Measurements from ENCODE around the gene SEMA3A. TPM values are rescaled to one million over a fixed set of nuclear protein-coding genes. Genes with fewer than 3 reads are reported as not detected.
"Not testable (repeated sequence)": the region's sequence is repeated elsewhere in the genome, so short reads cannot be mapped to it uniquely, and the experiment has no call there.

The SEMA3A gene
- 43.3 TPM for total RNA-seq (2021; ENCODE audit: unreplicated experiment)
- 16.7 TPM for polyA plus RNA-seq (2012; ENCODE audit: insufficient read length)
- percentile 86 among the genes with signal in this experiment for Bru-seq, nascent RNA
- BruChase-seq, experiment 1, labeled RNA remaining after a 2-hour chase: percentile 61 among the genes with signal in this experiment
- BruChase-seq, experiment 2, labeled RNA remaining after a 6-hour chase: percentile 71 among the genes with signal in this experiment
- long read RNA-seq, full-length matches to known transcripts: 46 of 72 reads
- long read RNA-seq, partial matches to known transcripts: 8 of 72 reads
- long read RNA-seq, other reads (novel, unspliced or antisense): 18 of 72 reads

GRCh38 chr7:84194484-84195271 is at the start of gene SEMA3A:
SEMA3A (minus strand) TSS chr7:84194789; CDS start chr7:84194586, 203 bp downstream.
- no peaks in the 10 kb centered on the region for H3K9me3 ChIP-seq (ENCODE audit: control insufficient read depth, insufficient read depth, low read depth, low read length)
- no peaks in the 10 kb centered on the region for H3K27me3 ChIP-seq (ENCODE audit: control insufficient read depth, insufficient read depth, low read length)
- no peaks in the 10 kb centered on the region for H3K36me3 ChIP-seq (ENCODE audit: control insufficient read depth, insufficient read depth, low read length)
- TF ChIP-seq REST (IDR thresholded peaks at IDR 0.05; ENCODE audit: insufficient read depth in 1 of 2, low read depth in 2 of 2, low read length in 1 of 2) (no peak), SIN3A (IDR thresholded peaks at IDR 0.05; ENCODE audit: borderline replicate concordance, insufficient read depth, low read depth, low read length) (0 out of 2 replicates have a peak, but pooled peaks have one; percentile 68), POLR2AphosphoS5 (IDR thresholded peaks at IDR 0.05; ENCODE audit: low read depth, low read length) (no peak), TCF7L2 (IDR thresholded peaks at IDR 0.05; ENCODE audit: low read depth, low read length) (peak; percentile 20; the same call in 1 of the 2 replicates)
- CTCF ChIA-PET: interaction anchor here (0.5 to 0.7 kb wide), 4 partner anchors 428 to 827 kb away, joined by 3 to 5 read pairs (median 4); no protein-coding TSS in a partner anchor
- H3K4me3 ChIP-seq (ENCODE audit: low read depth in 2 of 2, low read length in 2 of 2): peak within 1 kb of the TSS; percentile 64 to 77
- POLR2A ChIA-PET: interaction anchor here (0.6 to 1.2 kb wide), 6 partner anchors 191 to 683 kb away, joined by 3 to 6 read pairs (median 4); no protein-coding TSS in a partner anchor
- H3K4me1 ChIP-seq (ENCODE audit: control insufficient read depth, insufficient read depth, low read length): peaks cover 24% of the 10 kb centered on the region
- intact Hi-C loops (cut with micrococcal nuclease; ENCODE audit: unreplicated experiment): loop anchor here (2.0 to 10.0 kb wide), 2 partner anchors 220 to 828 kb away; no protein-coding TSS in a partner anchor
- TSS peak; percentile 84 for BruUV-seq (replicated peaks)
- ATAC-seq (peak; percentile 80), DNase-seq (ENCODE audit: low read depth, low spot score) (no peak)
- H3K27ac ChIP-seq (ENCODE audit: low read length): peak within 1 kb of the TSS; percentile 78
- in situ Hi-C loops (cut with HindIII; ENCODE audit: low pct_unique_long_range_greater_than_20kb, low sequenced_read_pairs): no loop called here

- CTCF ChIA-PET; H3K4me1 ChIP-seq (ENCODE audit: control insufficient read depth, insufficient read depth, low read length); in situ Hi-C loops (cut with HindIII; ENCODE audit: low pct_unique_long_range_greater_than_20kb, low sequenced_read_pairs); H3K9me3 ChIP-seq (ENCODE audit: control insufficient read depth, insufficient read depth, low read depth, low read length); ATAC-seq; H3K4me3 ChIP-seq (ENCODE audit: low read depth in 2 of 2, low read length in 2 of 2); H3K27me3 ChIP-seq (ENCODE audit: control insufficient read depth, insufficient read depth, low read length); H3K36me3 ChIP-seq (ENCODE audit: control insufficient read depth, insufficient read depth, low read length); BruUV-seq (replicated peaks); intact Hi-C loops (cut with micrococcal nuclease; ENCODE audit: unreplicated experiment); DNase-seq (ENCODE audit: low read depth, low spot score); H3K27ac ChIP-seq (ENCODE audit: low read length): not testable (repeated sequence)
- POLR2A ChIA-PET: interaction anchor here (0.5 kb wide), 1 partner anchor 500 kb away, joined by 3 read pairs; no protein-coding TSS in a partner anchor
These were observed 48.4 kb upstream of the SEMA3A start for GRCh38 chr7:84243037-84243436.

- no peaks in the 10 kb centered on the region for H3K27me3 ChIP-seq (ENCODE audit: control insufficient read depth, insufficient read depth, low read length)
- no peak overlapping the region for H3K4me3 ChIP-seq (ENCODE audit: low read depth in 2 of 2, low read length in 2 of 2)
- no peaks in the 10 kb centered on the region for H3K4me1 ChIP-seq (ENCODE audit: control insufficient read depth, insufficient read depth, low read length)
- no TSS peak for BruUV-seq (replicated peaks)
- DNase-seq (ENCODE audit: low read depth, low spot score) (no peak), ATAC-seq (no peak)
- no peaks in the 10 kb centered on the region for H3K36me3 ChIP-seq (ENCODE audit: control insufficient read depth, insufficient read depth, low read length)
- ChIA-PET POLR2A (no interaction called here), CTCF (no interaction called here)
- no peak overlapping the region for H3K27ac ChIP-seq (ENCODE audit: low read length)
- intact Hi-C loops (cut with micrococcal nuclease; ENCODE audit: unreplicated experiment): no loop called here
- TF ChIP-seq POLR2AphosphoS5 (IDR thresholded peaks at IDR 0.05; ENCODE audit: low read depth, low read length) (no peak), TCF7L2 (IDR thresholded peaks at IDR 0.05; ENCODE audit: low read depth, low read length) (no peak), REST (IDR thresholded peaks at IDR 0.05; ENCODE audit: insufficient read depth in 1 of 2, low read depth in 2 of 2, low read length in 1 of 2) (no peak), SIN3A (IDR thresholded peaks at IDR 0.05; ENCODE audit: borderline replicate concordance, insufficient read depth, low read depth, low read length) (no peak), CTCF (IDR thresholded peaks at IDR 0.05) (no peak)
- H3K9me3 ChIP-seq (ENCODE audit: control insufficient read depth, insufficient read depth, low read depth, low read length): no peaks in the 10 kb centered on the region
- in situ Hi-C loops (cut with HindIII; ENCODE audit: low pct_unique_long_range_greater_than_20kb, low sequenced_read_pairs): no loop called here
These were observed 44.0 kb upstream of the SEMA3A start for GRCh38 chr7:84238596-84238995.

Data from Panc1 (cell line).